Left kidney (tissue), 2 donors: ENCODE measurements around the gene UGT1A1. TPM values are rescaled to one million over a fixed set of nuclear protein-coding genes. Genes with fewer than 3 reads are reported as not detected.

ENCODE experiments used
- DNase-seq: peaks from one replicate; pipeline ENCODE4 v3.0.0-alpha.2; 2013
- polyA plus RNA-seq: library from polyadenylated mRNA; unstranded; fragments of 120-200 nt; gene quantifications from one replicate; pipeline ENCODE4 v1.2.1, GENCODE V29; 2013; ENCODE audit not compliant: insufficient read length

UGT1A1 gene
- polyA plus RNA-seq, 1 donor = 0.58 TPM

GRCh38 chr2:233758141-233758540 is 1.9 kb upstream of the UGT1A1 start:
- DNase-seq = no peak

- DNase-seq = no peak
Measured at GRCh38 chr2:233758849-233759248, 1.2 kb upstream of the UGT1A1 start.

GRCh38 chr2:233761040-233761769 is 1.1 kb downstream of the UGT1A1 start:
- DNase-seq = no peak

GRCh38 chr2:233764264-233764663 is 4.2 kb downstream of the UGT1A1 start:
- no peak for DNase-seq

- no peak for DNase-seq
Measured at GRCh38 chr2:233764761-233765160, 4.7 kb downstream of the UGT1A1 start.

- DNase-seq = no peak
Measured at GRCh38 chr2:233766416-233766815, 6.3 kb downstream of the UGT1A1 start.

- DNase-seq = no peak
Measured at GRCh38 chr2:233768076-233768475, 8.0 kb downstream of the UGT1A1 start.

GRCh38 chr2:233769260-233769659 is 9.2 kb downstream of the UGT1A1 start:
- no peak for DNase-seq

- no peak for DNase-seq
Measured at GRCh38 chr2:233772153-233772552, 12.1 kb downstream of the UGT1A1 start.

GRCh38 chr2:233772583-233772982 is 12.5 kb downstream of the UGT1A1 start:
- DNase-seq = no peak

GRCh38 chr2:233773854-233774253 is 13.8 kb downstream of the UGT1A1 start:
- DNase-seq = no peak

- DNase-seq = no peak
Measured at GRCh38 chr2:233775414-233775813, 15.3 kb downstream of the UGT1A1 start.

- no peak for DNase-seq
Measured at GRCh38 chr2:233778030-233778429, 18.0 kb downstream of the UGT1A1 start, which contains the start of gene MROH2A. Gene MROH2A, plus strand, starts transcription at chr2:233778330. Its CDS starts 1,029 bp downstream, at chr2:233779359.

- no peak for DNase-seq
Measured at GRCh38 chr2:233779722-233780121, 19.7 kb downstream of the UGT1A1 start.

GRCh38 chr2:233780771-233781170 is 20.7 kb downstream of the UGT1A1 start:
- no peak for DNase-seq

GRCh38 chr2:233789554-233789953 is 29.5 kb downstream of the UGT1A1 start:
- DNase-seq = no peak

- no peak for DNase-seq
Measured at GRCh38 chr2:233791151-233791882, 31.2 kb downstream of the UGT1A1 start.

- DNase-seq = no peak
Measured at GRCh38 chr2:233791883-233792329, 31.8 kb downstream of the UGT1A1 start.

GRCh38 chr2:233792720-233793119 is 32.6 kb downstream of the UGT1A1 start:
- no peak for DNase-seq

- no peak for DNase-seq
Measured at GRCh38 chr2:233793465-233794127, 33.5 kb downstream of the UGT1A1 start.

GRCh38 chr2:233794128-233794658 is 34.1 kb downstream of the UGT1A1 start:
- no peak for DNase-seq

GRCh38 chr2:233795735-233796171 is 35.7 kb downstream of the UGT1A1 start:
- DNase-seq = no peak

GRCh38 chr2:233796254-233796653 is 36.2 kb downstream of the UGT1A1 start:
- no peak for DNase-seq
